SK-N-SH treated with all-trans-retinoic acid at 6 μM for 48 hours (cell line): ENCODE results near the gene RCVRN.

Experiments
- ATAC-seq: fragments of 200-7000 bp; cut with Tn5 transposase; 3 replicates; pipeline ENCODE4 v1.9.1; 2020; ENCODE audit warnings: mild to moderate bottlenecking, moderate library complexity
- BACH2 ChIP-seq: fragments of 250-450 bp; sonication (Bioruptor Pico); IDR thresholded peaks from 2 replicates; pipeline ENCODE4 v1.9.0; 2021; ENCODE audit warnings: mild to moderate bottlenecking, borderline replicate concordance
- CREB5 ChIP-seq: fragments of 250-450 bp; sonication (Bioruptor Pico); IDR thresholded peaks from 2 replicates; pipeline ENCODE4 v1.5.1; 2020; ENCODE audit warnings: low read depth, mild to moderate bottlenecking, moderate library complexity
- CSDC2 ChIP-seq: fragments of 250-450 bp; sonication (Bioruptor Pico); IDR thresholded peaks from 2 replicates; pipeline ENCODE4 v1.5.0; 2020; ENCODE audit warnings: mild to moderate bottlenecking, moderate library complexity
- CSRNP3 ChIP-seq: fragments of 250-450 bp; sonication (Bioruptor Pico); IDR thresholded peaks from 2 replicates; pipeline ENCODE4 v1.5.1; 2021; ENCODE audit warnings: mild to moderate bottlenecking, moderate library complexity
- ESRRG ChIP-seq: fragments of 250-450 bp; sonication (Bioruptor Pico); IDR thresholded peaks from 2 replicates; pipeline ENCODE4 v1.6.1; 2021; ENCODE audit warnings: mild to moderate bottlenecking
- GLIS3 ChIP-seq: fragments of 250-450 bp; sonication (Bioruptor Pico); IDR thresholded peaks from 2 replicates; pipeline ENCODE4 v1.5.0; 2020; ENCODE audit warnings: mild to moderate bottlenecking, moderate library complexity
- ISL1 ChIP-seq: fragments of 250-450 bp; sonication (Bioruptor Pico); IDR thresholded peaks from 2 replicates; pipeline ENCODE4 v2.1.2; 2022; ENCODE audit warnings: mild to moderate bottlenecking, moderate library complexity
- OSR1 ChIP-seq: fragments of 250-450 bp; sonication (Bioruptor Pico); IDR thresholded peaks from 2 replicates; pipeline ENCODE4 v1.8.0; 2022; ENCODE audit warnings: moderate library complexity, mild to moderate bottlenecking, inconsistent platforms
- PATZ1 ChIP-seq: fragments of 250-450 bp; sonication (Bioruptor Pico); IDR thresholded peaks from 2 replicates; pipeline ENCODE4 v1.8.0; 2020; ENCODE audit warnings: mild to moderate bottlenecking, moderate library complexity, borderline replicate concordance
- POU6F1 ChIP-seq: fragments of 250-450 bp; sonication (Bioruptor Pico); IDR thresholded peaks from 2 replicates; pipeline ENCODE4 v1.8.0; 2021; ENCODE audit warnings: low read depth, mild to moderate bottlenecking, moderate library complexity, borderline replicate concordance
- PPARA ChIP-seq: fragments of 250-450 bp; sonication (Bioruptor Pico); IDR thresholded peaks from 2 replicates; pipeline ENCODE4 v1.5.0; 2020; ENCODE audit warnings: mild to moderate bottlenecking, borderline replicate concordance
- RARB ChIP-seq: fragments of 250-450 bp; sonication (Bioruptor Pico); IDR thresholded peaks from 2 replicates; pipeline ENCODE4 v1.8.0; 2021; ENCODE audit warnings: mild to moderate bottlenecking, moderate library complexity
- SNAI2 ChIP-seq: fragments of 250-450 bp; sonication (Bioruptor Pico); IDR thresholded peaks from 2 replicates; pipeline ENCODE4 v1.5.0; 2020; ENCODE audit warnings: mild to moderate bottlenecking, moderate library complexity
- TCF4 ChIP-seq: fragments of 250-450 bp; sonication (Bioruptor Pico); IDR thresholded peaks from 2 replicates; pipeline ENCODE4 v1.8.0; 2021; ENCODE audit warnings: mild to moderate bottlenecking, moderate library complexity, borderline replicate concordance
- TSHZ2 ChIP-seq: fragments of 250-450 bp; sonication (Bioruptor Pico); IDR thresholded peaks from 2 replicates; pipeline ENCODE4 v1.5.0; 2020; ENCODE audit warnings: mild to moderate bottlenecking, moderate library complexity
- ZC3H10 ChIP-seq: fragments of 250-450 bp; sonication (Bioruptor Pico); IDR thresholded peaks from 2 replicates; pipeline ENCODE4 v1.5.1; 2021; ENCODE audit warnings: mild to moderate bottlenecking, moderate library complexity
- ZFP30 ChIP-seq: fragments of 450-650 bp; formaldehyde crosslinking; IDR thresholded peaks from 2 replicates; pipeline ENCODE4 v1.5.0; 2022; ENCODE audit warnings: mild to moderate bottlenecking, moderate library complexity
- ZNF565 ChIP-seq: fragments of 450-650 bp; formaldehyde crosslinking; conservative IDR thresholded peaks from 2 replicates; pipeline ENCODE4 v1.5.0; 2020; ENCODE audit warnings: low read depth, mild to moderate bottlenecking, moderate library complexity
- ZNF70 ChIP-seq: fragments of 450-650 bp; formaldehyde crosslinking; IDR thresholded peaks from 2 replicates; pipeline ENCODE4 v1.5.0; 2020; ENCODE audit warnings: mild to moderate bottlenecking, moderate library complexity
- ZNF8 ChIP-seq: fragments of 450-650 bp; formaldehyde crosslinking; IDR thresholded peaks from 2 replicates; pipeline ENCODE4 v1.5.0; 2020; ENCODE audit warnings: mild to moderate bottlenecking, moderate library complexity

The RCVRN gene

GRCh38 chr17:9942885-9943284 is 37.8 kb upstream of the RCVRN start:
- no peak for ATAC-seq
- TF ChIP-seq ZNF8 (CRISPR knock-in tag) (no peak), GLIS3 (CRISPR knock-in tag) (no peak), ZNF565 (no peak), OSR1 (CRISPR knock-in tag) (no peak), CREB5 (no peak), CSDC2 (CRISPR knock-in tag) (no peak), RARB (CRISPR knock-in tag) (no peak), ZC3H10 (no peak), SNAI2 (CRISPR knock-in tag) (no peak), CSRNP3 (CRISPR knock-in tag) (no peak), PATZ1 (CRISPR knock-in tag) (no peak), PPARA (CRISPR knock-in tag) (no peak), ISL1 (CRISPR knock-in tag) (no peak), ZNF70 (no peak), TSHZ2 (CRISPR knock-in tag) (no peak), ZFP30 (CRISPR knock-in tag) (no peak), POU6F1 (CRISPR knock-in tag) (no peak), BACH2 (no peak), ESRRG (CRISPR knock-in tag) (no peak), TCF4 (CRISPR knock-in tag) (no peak)

GRCh38 chr17:9941305-9941704 is 36.2 kb upstream of the RCVRN start:
- no peak for ATAC-seq

More at GRCh38 chr17:9941305-9941704, 36.2 kb upstream of the RCVRN start:
- TF ChIP-seq ZNF565 (no peak), ZC3H10 (no peak), PATZ1 (CRISPR knock-in tag) (no peak), TCF4 (CRISPR knock-in tag) (no peak)
